Non-pigmented ciliary epithelial cell (primary cell): ENCODE results near the gene RASAL1.

Experiments
- DNase-seq: peaks from one replicate; pipeline ENCODE4 v3.0.0-alpha.2; 2010; ENCODE audit warnings: low read depth

RASAL1 gene

DNA sequence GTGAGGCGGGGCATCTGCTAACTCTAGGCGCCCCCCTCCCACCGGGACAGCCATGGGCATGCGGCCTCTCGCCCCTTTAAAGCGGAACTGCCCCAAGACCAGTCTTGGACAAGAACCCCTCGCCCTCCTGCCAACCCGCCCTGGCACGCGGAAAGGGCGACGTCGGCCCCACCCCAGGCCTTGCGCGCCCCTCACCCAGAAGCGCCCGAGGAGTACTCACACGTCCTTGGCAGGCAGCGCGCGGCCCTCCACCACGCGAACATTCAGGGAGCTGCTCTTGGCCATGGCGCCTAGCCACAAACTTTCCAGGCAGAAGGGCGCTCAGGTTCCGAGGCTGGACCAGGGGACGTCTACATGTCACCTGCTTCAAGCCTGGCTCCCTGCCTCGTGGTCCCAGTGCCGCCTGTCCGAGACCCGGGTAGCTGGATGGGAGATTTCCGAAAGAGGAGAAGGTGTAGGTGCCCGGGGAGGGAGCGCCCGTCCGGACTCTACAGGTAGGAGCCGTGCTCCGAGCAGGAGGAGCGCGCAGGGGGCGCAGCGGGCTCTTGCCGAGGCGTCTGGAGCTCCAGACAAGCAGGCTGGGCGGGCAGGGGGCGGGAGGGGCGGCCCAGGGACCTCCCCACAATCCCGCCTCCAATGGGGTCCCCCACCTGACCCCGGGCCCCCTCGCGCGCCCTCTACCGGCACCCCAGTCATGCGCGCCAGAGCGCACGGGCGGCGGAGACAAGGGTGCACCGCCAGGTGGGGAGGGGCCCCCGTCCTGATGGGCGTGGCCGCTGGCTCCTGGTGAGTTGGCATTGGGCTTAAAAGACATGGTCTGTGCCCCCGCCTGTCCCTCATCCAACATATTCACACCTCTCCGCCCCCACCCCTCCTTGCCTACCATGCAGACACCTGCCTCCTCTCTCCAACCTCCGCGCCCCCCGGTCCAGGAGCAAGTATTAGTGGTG lies at the start of gene RASAL1:
TSS of gene RASAL1 (minus strand) at position 584 of the 950 bp plus-strand sequence. CDS start at position 285, 299 bp downstream.
- DNase-seq: no peak

DNA sequence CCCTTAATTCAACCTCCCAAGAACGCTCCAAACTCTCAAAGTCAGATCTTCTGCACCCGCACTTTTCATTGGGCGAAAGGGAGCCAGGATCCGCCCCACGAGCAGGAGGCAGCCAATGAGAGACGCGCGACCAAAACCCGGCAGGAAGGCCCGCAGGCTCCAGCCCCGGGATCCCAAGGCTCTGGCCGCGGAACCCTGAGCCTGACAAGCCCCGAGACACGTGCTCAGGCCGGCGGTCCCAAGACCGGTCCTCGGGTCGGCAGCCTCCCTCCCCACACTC lies 49.3 kb upstream of the RASAL1 start:
- DNase-seq: no peak

GRCh38 chr12:113184098-113184899 lies 48.7 kb upstream of the RASAL1 start:
- no peak for DNase-seq

DNA sequence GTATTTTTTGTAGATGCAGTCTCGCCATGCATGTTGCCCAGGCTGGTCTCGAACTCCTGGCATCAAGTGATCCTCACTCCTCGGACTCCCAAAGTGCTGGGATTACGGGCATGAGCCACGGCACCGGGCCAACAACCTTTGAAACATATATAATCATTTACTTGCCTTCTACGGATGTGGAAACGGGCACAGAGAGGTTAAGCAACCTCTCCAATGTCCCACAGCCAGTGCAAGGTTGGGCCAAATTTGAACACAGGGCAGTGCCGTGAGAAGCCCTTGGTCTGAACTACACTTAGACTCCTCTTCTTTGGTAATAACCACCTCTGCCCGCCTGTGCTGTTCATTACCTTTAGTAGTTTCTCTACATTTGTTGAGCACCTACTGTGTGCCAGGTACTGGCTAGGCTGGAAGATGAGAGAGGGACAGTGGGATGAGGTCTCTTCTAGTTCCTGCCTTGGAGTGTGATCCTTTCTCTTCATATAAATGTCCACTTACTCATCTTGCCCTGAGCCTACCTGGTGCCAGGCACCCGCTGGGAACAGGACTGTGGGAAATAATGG lies 47.5 kb upstream of the RASAL1 start:
- DNase-seq: no peak

- no peak for DNase-seq
These were observed 46.4 kb upstream of the RASAL1 start for GRCh38 chr12:113181975-113182374.

DNA sequence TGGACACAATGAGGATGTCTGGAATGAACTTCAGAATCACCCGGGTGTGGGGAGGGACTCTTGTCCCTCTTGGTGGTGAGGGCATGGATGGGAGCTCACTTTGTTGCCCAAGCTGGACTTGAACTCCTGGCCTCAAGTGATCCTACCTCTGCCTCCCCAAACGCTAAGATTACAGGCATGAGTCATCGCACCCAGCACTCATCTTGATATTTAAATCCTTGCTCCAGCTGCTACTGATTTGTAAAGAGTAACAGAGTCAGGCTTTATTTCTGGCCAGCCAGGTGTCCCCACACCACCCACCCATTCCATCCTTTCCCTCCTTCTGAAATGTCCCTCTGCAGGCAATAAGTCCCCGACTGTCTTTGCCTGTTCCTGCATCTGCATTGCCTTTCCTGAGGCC lies 44.8 kb upstream of the RASAL1 start:
- DNase-seq: no peak

DNA sequence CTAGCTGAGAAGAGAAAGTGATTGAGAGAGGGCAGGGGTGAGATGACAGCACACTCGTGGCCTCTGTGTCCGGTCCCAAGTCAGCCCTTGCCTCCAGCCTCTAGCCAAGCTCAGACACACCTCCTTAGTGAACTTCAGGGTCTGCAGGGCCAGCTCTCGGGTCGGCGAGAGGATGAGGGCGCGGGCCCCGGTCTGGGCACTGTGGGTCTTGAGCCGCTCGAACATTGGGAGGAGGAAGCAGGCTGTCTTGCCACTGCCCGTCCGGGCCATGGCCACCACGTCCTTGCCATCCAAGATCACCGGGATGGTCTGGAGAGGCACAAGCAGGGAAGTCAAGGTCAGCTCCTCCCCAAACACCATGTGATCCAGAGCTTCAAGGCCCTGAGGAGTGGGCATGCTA lies 43.5 kb upstream of the RASAL1 start:
- no peak for DNase-seq

DNA sequence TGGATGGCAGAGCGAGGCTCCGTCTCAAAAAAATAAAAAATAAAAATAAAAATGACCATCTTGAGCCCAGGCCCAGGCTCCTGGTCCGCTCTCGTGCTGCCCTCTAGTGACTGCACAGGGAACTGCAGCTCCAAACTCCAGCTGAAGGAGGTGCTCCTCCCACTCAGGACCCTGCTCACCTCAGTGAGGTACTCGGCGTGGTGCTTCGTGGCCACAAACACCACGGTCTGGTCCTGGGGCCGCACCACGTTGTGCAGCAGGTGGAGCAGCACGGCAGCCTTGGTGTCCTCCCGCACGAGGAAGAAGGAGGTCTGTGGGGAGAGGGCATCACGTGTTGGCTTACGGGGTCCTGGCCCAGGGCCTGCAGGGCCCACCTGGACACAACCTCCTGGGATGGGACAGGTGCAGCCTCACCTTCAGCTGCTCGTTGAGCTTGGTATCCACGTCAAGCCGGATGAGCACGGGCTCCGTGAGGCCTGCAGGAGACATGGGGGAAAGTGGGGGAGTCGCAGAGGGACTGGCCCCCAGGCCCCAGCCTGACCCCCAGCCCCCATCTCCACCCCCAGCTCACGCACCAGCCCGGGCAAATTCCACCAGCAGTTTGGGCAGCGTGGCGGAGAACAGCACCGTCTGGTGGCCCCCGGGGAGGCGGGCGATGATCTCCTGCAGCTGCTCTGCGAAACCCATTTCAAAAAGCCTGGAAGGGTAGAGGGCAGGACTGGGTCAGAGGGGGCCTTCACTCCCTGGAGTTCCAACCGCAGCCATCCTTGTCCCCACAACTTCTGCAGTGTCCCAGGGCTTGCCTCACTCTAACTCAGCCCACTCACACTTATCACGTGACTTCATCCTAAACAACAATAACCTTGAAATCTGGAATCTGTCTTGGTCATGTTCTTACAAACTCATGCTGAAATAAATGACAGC lies 39.2 kb upstream of the RASAL1 start:
- DNase-seq: no peak

DNA sequence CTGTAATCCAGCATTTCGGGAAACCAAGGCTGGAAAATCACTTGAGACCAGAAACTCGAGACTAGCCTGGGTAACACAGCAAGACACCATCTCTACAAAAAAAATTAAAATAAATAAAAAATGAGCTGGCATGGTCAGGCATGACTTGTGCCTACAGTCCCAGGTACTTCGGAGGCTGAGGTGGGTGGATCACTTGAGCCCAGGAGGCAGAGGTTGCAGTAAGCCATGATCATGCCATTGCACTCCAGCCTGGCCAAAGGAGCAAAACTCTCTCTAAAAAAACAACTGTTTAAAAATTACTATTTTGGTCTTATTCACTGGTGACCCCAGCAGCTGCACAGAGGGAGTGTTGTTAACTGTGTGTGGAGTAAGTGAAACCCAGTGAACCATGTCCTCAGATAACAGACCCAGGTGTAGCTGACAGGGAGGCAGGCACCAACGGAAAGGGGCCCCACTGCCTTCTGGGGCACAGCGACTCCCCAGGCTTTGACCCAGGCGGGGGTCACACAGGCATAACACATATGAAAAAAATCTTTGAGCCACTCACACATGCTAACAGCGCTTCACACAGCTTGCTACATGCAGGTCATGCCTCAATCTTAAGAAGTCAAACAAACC lies 37.6 kb upstream of the RASAL1 start:
- no peak for DNase-seq

DNA sequence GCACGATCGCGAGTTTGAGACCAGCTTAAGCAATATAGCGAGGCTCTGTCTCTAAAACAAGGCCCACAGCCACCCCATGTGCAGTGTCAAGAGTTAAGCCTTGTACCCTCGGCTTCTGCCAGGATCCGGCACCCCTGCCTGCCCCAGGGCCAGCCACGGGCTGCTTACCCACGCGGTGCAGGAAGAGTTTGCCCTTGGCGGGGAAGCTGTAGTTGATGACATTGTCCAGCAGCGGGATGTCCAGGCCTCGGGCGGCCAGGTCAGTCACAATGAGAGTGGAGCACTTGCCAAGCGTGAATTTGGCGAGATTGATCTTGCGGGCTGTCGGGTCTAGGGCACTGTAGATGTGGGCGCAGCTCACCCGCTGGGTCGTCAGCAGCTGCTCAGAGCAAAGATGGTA lies 36.6 kb upstream of the RASAL1 start:
- no peak for DNase-seq

- DNase-seq: no peak
These were observed 36.0 kb upstream of the RASAL1 start for GRCh38 chr12:113171543-113171942.

- no peak for DNase-seq
These were observed 35.4 kb upstream of the RASAL1 start for GRCh38 chr12:113170926-113171325.

- no peak for DNase-seq
These were observed 34.9 kb upstream of the RASAL1 start for GRCh38 chr12:113170457-113170856.

GRCh38 chr12:113169697-113170096 lies 34.1 kb upstream of the RASAL1 start:
- no peak for DNase-seq

DNA sequence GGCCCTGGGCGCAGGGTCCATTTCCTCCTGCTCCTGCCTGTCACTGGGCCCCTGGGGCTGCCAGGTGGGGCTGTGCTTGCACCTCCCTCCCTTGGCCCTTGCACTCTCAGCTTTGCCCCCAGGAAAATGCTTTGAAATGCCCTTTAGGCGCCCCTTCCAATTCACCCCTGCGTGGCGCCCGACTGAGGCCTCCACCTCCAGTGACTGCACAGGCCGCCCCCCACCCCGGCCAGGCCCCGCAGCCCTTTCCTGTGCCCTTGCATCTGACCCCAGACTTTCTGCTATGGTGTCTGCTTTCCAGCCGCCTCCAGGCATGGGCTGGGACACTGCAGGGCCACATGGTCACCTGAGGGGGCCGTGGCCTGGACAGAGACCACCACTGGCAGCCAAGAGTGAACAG lies 32.3 kb upstream of the RASAL1 start:
- DNase-seq: no peak

DNA sequence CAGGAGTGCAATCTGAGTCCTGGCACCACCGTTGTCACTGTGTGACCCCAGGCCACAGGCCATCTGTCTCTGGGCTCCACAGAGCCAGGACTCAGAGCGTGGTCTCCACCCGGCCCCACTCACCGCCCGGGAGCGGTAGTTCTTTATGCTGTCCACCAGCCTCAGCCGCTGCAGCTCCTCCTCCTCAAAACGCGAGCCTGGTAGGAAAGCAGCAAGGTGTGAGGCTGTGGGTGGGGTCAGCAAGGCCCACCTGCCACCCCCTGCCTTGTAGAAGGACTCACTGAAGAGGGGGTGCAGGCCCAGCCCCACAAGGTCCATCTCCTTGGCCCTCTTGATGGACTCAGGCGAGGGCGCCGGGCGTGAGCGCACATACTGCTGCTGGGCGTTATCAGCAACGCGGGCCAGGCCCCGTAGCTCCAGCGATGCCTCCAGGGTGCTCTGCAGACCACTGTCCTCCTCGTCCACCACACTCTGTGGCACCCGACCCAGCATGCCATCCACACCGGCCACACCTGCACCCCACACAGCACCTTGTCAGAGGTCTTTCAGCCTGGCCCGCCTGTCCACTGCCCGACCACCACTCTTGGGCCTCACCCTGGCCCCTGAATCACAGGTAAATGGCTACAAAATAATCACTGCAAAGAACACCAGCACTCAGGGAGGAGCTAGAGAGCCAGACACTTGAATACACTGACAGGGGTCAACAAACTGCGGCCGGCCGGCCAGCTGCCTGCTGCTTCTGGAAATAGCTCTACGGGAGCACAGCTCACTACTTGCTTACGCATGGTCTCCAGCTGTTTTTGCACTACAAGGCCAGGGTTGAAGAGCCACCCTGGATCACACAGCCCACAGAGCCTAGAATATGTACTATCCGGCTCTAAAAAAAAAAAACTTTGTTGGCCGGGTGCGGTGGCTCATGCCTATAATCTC lies 30.2 kb upstream of the RASAL1 start:
- no peak for DNase-seq

DNA sequence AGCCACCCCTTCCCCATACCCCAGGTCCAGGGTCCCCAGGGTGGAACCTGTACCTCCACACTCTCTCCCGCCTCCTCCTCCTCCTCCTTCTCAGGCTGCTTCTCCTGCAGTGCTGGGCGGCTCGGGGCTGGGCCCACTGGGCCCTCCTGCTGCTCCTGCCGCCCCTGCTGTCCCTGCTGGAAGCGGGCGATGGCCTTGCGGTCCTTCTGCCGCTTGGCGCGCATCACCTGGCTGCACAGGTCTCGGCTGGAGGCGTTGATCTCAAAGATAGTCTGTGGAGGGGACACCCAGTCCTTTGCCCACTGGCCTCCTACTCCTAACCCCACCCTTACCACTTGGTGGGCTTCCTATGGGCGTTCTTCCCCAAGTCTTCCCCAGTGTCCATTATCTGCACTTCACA lies 28.5 kb upstream of the RASAL1 start:
- no peak for DNase-seq

DNA sequence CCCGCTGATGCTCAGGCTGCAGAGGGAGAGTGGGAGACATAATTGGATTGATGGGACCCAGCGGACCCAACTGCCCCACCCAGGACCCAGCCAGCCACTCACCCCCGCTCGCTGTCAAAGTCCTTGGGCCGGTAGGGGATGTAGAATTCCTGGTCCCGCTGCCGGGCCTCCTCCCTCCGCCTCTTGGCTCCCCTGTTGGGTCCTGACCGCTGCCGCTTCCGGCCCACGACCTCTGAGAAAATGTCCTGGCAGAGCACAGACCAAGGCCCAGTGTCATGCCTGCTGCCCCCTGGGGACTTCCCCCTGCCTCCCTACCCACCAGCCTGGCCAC lies 27.4 kb upstream of the RASAL1 start:
- no peak for DNase-seq

- no peak for DNase-seq
These were observed 26.8 kb upstream of the RASAL1 start for GRCh38 chr12:113162102-113163029.
